ENCODE results near the gene EPS8L3. TPM values are rescaled to one million over a fixed set of nuclear protein-coding genes. Genes with fewer than 3 reads are reported as not detected.

The EPS8L3 gene
- total RNA-seq, 1 experiment from 2014 or later = not detected

GRCh38 chr1:109714661-109715372, 48.9 kb downstream of the EPS8L3 start:
- no peak for DNase-seq (ENCODE audit: low read depth, low spot score)
- ChIA-PET POLR2A (no interaction called here), CTCF (interaction anchor here (0.6 to 0.7 kb wide), 2 partner anchors 53 to 181 kb away, joined by 3 to 5 read pairs; no protein-coding TSS in a partner anchor)
- ATAC-seq = no peak
- in situ Hi-C loops (cut with HindIII; ENCODE audit: low pct_unique_long_range_greater_than_20kb, low sequenced_read_pairs) (no loop called here), intact Hi-C loops (cut with micrococcal nuclease; ENCODE audit: unreplicated experiment) (no loop called here)
- Histone ChIP-seq H3K4me1 (ENCODE audit: control insufficient read depth, insufficient read depth, low read length) (no peaks in the 10 kb centered on the region), H3K9me3 (ENCODE audit: control insufficient read depth, insufficient read depth, low read depth, low read length) (no peaks in the 10 kb centered on the region), H3K4me3 (ENCODE audit: low read depth in 2 of 2, low read length in 2 of 2) (no peak overlapping the region), H3K27me3 (ENCODE audit: control insufficient read depth, insufficient read depth, low read length) (no peaks in the 10 kb centered on the region), H3K27ac (ENCODE audit: low read length) (no peak overlapping the region), H3K36me3 (ENCODE audit: control insufficient read depth, insufficient read depth, low read length) (no peaks in the 10 kb centered on the region)
- TF ChIP-seq CTCF (IDR thresholded peaks at IDR 0.05) (no peak), POLR2AphosphoS5 (IDR thresholded peaks at IDR 0.05; ENCODE audit: low read depth, low read length) (no peak), SIN3A (IDR thresholded peaks at IDR 0.05; ENCODE audit: borderline replicate concordance, insufficient read depth, low read depth, low read length) (no peak), TCF7L2 (IDR thresholded peaks at IDR 0.05; ENCODE audit: low read depth, low read length) (no peak), REST (IDR thresholded peaks at IDR 0.05; ENCODE audit: insufficient read depth in 1 of 2, low read depth in 2 of 2, low read length in 1 of 2) (no peak)
- BruUV-seq (replicated peaks) = no TSS peak

GRCh38 chr1:109713636-109714035, 50.1 kb downstream of the EPS8L3 start:
- no peak overlapping the region for H3K27ac ChIP-seq (ENCODE audit: low read length)
- ChIA-PET POLR2A (no interaction called here), CTCF (no interaction called here)
- no peaks in the 10 kb centered on the region for H3K4me1 ChIP-seq (ENCODE audit: control insufficient read depth, insufficient read depth, low read length)
- intact Hi-C loops (cut with micrococcal nuclease; ENCODE audit: unreplicated experiment) = no loop called here
- H3K9me3 ChIP-seq (ENCODE audit: control insufficient read depth, insufficient read depth, low read depth, low read length) = no peaks in the 10 kb centered on the region
- in situ Hi-C loops (cut with HindIII; ENCODE audit: low pct_unique_long_range_greater_than_20kb, low sequenced_read_pairs) = no loop called here
- H3K36me3 ChIP-seq (ENCODE audit: control insufficient read depth, insufficient read depth, low read length) = no peaks in the 10 kb centered on the region
- H3K4me3 ChIP-seq (ENCODE audit: low read depth in 2 of 2, low read length in 2 of 2) = no peak overlapping the region
- no peaks in the 10 kb centered on the region for H3K27me3 ChIP-seq (ENCODE audit: control insufficient read depth, insufficient read depth, low read length)
- BruUV-seq (replicated peaks) = no TSS peak
- DNase-seq (ENCODE audit: low read depth, low spot score) (no peak), ATAC-seq (no peak)
- no peak for TF ChIP-seq TCF7L2 (IDR thresholded peaks at IDR 0.05; ENCODE audit: low read depth, low read length)

- TF ChIP-seq CTCF (IDR thresholded peaks at IDR 0.05) (no peak), SIN3A (IDR thresholded peaks at IDR 0.05; ENCODE audit: borderline replicate concordance, insufficient read depth, low read depth, low read length) (no peak), REST (IDR thresholded peaks at IDR 0.05; ENCODE audit: insufficient read depth in 1 of 2, low read depth in 2 of 2, low read length in 1 of 2) (no peak), TCF7L2 (IDR thresholded peaks at IDR 0.05; ENCODE audit: low read depth, low read length) (no peak), POLR2AphosphoS5 (IDR thresholded peaks at IDR 0.05; ENCODE audit: low read depth, low read length) (no peak)
- Histone ChIP-seq H3K9me3 (ENCODE audit: control insufficient read depth, insufficient read depth, low read depth, low read length) (no peaks in the 10 kb centered on the region), H3K36me3 (ENCODE audit: control insufficient read depth, insufficient read depth, low read length) (no peaks in the 10 kb centered on the region), H3K4me3 (ENCODE audit: low read depth in 2 of 2, low read length in 2 of 2) (no peak overlapping the region), H3K27ac (ENCODE audit: low read length) (no peak overlapping the region), H3K27me3 (ENCODE audit: control insufficient read depth, insufficient read depth, low read length) (no peaks in the 10 kb centered on the region), H3K4me1 (ENCODE audit: control insufficient read depth, insufficient read depth, low read length) (no peaks in the 10 kb centered on the region)
- intact Hi-C loops (cut with micrococcal nuclease; ENCODE audit: unreplicated experiment) = no loop called here
- no peak for ATAC-seq
- in situ Hi-C loops (cut with HindIII; ENCODE audit: low pct_unique_long_range_greater_than_20kb, low sequenced_read_pairs) = no loop called here
- ChIA-PET CTCF (no interaction called here), POLR2A (no interaction called here)
- BruUV-seq (replicated peaks) = no TSS peak
- DNase-seq (ENCODE audit: low read depth, low spot score) = no peak
Observed at GRCh38 chr1:109712321-109712864, 51.3 kb downstream of the EPS8L3 start.
